ENCODE measurements around the gene CEP170B.

DNA sequence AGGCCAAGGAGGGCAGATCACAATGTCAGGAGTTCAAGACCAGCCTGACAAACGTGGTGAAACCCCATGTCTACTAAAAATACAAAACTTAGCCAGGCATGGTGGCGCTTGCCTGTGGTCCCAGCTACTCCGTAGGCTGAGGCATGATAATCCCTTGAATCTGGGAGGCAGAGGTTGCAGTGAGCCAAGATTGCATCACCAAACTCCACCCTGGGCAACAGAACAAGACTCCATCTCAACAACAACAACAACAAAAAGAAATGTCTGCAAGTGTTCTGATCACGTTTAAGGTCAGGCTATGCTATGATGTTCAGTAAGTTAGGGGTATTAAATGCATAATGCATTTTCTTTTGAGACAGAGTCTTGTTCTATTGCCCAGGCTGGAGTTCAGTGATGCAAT lies 52.9 kb downstream of the CEP170B start:
- TF ChIP-seq, protein P1, sequence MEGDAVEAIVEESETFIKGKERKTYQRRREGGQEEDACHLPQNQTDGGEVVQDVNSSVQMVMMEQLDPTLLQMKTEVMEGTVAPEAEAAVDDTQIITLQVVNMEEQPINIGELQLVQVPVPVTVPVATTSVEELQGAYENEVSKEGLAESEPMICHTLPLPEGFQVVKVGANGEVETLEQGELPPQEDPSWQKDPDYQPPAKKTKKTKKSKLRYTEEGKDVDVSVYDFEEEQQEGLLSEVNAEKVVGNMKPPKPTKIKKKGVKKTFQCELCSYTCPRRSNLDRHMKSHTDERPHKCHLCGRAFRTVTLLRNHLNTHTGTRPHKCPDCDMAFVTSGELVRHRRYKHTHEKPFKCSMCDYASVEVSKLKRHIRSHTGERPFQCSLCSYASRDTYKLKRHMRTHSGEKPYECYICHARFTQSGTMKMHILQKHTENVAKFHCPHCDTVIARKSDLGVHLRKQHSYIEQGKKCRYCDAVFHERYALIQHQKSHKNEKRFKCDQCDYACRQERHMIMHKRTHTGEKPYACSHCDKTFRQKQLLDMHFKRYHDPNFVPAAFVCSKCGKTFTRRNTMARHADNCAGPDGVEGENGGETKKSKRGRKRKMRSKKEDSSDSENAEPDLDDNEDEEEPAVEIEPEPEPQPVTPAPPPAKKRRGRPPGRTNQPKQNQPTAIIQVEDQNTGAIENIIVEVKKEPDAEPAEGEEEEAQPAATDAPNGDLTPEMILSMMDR (IDR thresholded peaks at IDR 0.05): no peak
- TF ChIP-seq POLR2A (IDR thresholded peaks at IDR 0.05): no peak
